Measurements from ENCODE around the gene CAND2. TPM values are rescaled to one million over a fixed set of nuclear protein-coding genes. Genes with fewer than 3 reads are reported as not detected.
A peak's percentile ranks its signal among the peaks of the same experiment; 100 is the strongest.

Gene CAND2
- total RNA-seq, 1 donor from 2014 or later: 56.7 TPM

DNA sequence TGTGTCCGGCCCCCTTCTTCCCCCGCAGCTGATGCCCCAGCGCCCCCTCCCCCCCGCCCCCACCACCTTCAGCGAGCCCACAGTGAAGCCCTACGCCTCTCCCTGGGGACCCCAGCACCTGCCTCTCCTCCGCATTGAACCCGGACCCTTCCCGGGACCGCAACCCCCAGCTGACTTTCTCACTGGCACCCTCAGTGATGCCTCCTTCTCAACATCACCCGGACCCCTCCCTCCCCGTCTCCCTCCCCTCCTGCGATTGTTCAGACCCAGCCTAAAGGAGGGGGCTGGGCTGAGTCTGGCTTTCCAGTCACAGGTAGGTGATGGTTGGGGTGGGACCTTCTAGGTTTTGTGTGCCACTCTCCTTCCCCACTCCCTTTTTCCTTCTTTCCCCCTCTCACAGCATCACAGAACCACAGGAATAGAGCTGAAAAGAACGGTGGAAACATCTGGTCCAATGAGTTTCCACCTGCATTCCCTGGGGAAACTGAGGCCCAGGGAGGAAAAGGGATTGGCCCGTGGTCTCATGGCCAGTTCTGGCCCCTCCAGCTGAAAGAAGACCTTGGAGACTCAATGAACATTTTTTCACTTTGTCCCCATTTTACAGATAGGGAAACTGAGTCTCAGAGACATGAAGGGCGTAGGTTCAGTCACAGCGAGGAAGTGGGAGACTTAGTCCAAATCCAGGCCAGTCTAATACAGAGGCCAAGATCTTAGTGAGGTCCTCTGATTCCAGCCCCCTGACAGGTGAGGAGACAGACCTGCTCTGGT is 828 bp downstream of the CAND2 start:
- no peak for ATAC-seq
- DNase-seq (ENCODE audit: missing footprints): no peak
- intact Hi-C loops (cut with DNase I): loop anchor here (5.0 kb wide), 1 partner anchor 240 kb away; the partner anchor contains the start of gene MKRN2

DNA sequence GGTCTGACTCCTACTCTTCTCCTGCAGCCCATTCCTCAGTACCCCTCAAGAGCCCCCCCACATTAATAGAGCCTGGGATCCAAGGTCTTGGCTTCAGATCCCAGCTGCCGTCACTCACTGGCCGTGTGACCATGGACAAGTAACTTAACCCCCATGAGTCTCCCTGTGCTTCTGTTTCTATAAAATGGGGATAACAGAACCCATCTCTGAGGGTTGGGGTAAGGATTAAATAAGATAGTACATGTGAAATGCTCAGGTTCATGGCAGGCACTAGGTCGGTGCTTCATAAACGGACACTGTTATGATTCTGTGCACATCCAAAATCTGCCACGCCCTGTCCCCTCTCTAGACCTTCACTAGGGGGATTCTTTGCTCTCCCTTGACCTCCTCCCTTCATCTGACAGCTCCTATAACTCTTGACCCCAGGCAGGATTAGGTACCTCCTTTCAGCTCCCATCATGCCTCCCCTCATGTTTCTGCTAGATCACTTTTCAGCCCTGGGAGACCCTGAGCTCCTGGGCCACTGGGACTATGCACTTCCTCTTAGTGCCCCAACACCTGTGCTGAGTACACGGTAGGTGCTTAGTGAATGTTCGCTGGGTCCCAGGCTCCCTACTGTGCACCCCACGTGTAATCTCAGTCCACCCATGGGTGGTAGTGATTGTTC is 1.5 kb downstream of the CAND2 start:
- ATAC-seq: no peak
- DNase-seq (ENCODE audit: missing footprints): no peak
- intact Hi-C loops (cut with DNase I): loop anchor here (5.0 kb wide), 1 partner anchor 241 kb away; the partner anchor contains the start of gene MKRN2

GRCh38 chr3:12798559-12799179 is 2.2 kb downstream of the CAND2 start:
- intact Hi-C loops (cut with DNase I): loop anchor here (5.0 kb wide), 1 partner anchor 241 kb away; the partner anchor contains the start of gene MKRN2
- ATAC-seq: peak; percentile 69
- no peak for DNase-seq (ENCODE audit: missing footprints)

DNA sequence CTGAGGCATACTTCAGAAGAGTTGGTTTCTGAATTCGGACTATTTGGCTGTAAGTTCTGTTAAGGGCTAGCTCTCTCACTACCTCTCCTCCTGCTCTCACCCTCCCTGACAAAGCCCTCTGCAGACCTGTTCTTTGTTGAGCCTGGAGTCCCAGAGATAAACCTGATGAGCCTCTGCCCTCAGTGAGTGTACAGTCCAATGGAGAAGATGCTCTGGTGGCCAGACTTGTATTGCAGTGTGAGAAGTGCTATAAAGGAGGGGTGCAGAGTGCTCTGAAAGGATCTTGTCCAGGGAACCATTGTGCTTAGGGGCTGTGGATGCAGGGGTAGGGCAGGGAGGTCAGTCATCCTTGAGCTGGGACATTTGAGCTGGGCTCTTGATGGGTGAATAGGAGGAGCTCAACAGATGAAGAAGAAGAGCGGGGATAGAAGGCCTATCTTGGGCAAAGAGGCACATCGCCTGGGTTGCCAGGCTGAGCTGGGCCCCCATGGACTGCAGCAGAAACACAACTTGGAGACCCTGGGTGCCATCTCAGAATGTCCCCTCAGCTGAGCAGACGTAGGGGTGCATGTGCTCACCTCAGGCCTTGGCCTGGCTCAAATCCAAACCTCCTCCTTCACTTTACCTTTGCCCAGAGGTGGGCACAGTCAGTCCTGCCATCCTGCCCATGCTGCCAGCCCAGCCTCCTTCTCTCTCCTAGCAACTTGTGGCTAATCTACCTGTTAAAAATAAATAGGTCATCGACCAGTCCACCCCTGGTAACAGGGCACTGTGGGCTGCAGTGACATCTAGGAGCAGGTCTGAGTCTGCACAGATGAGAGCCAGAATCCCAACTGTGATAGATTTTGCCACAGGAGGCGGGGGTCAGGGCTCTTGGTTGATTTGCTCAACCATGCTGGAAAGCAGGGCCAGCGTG is 3.3 kb downstream of the CAND2 start:
- no peak for DNase-seq (ENCODE audit: missing footprints)
- intact Hi-C loops (cut with DNase I): loop anchor here (5.0 kb wide), 1 partner anchor 242 kb away; the partner anchor contains the start of gene MKRN2
- ATAC-seq: no peak

- DNase-seq (ENCODE audit: missing footprints): no peak
- intact Hi-C loops (cut with DNase I): no loop called here
- no peak for ATAC-seq
These were observed 6.9 kb downstream of the CAND2 start for GRCh38 chr3:12803371-12803770.

- intact Hi-C loops (cut with DNase I): loop anchor here (5.0 kb wide), 1 partner anchor 100 kb away; no protein-coding TSS in a partner anchor
- DNase-seq (ENCODE audit: missing footprints) (no peak), ATAC-seq (no peak)
These were observed 10.6 kb downstream of the CAND2 start for GRCh38 chr3:12807066-12807465.

GRCh38 chr3:12807601-12808359 is 11.3 kb downstream of the CAND2 start:
- intact Hi-C loops (cut with DNase I): loop anchor here (5.0 kb wide), 1 partner anchor 100 kb away; no protein-coding TSS in a partner anchor
- no peak for ATAC-seq
- no peak for DNase-seq (ENCODE audit: missing footprints)

- intact Hi-C loops (cut with DNase I): loop anchor here (5.0 kb wide), 1 partner anchor 101 kb away; no protein-coding TSS in a partner anchor
- ATAC-seq (no peak), DNase-seq (ENCODE audit: missing footprints) (no peak)
These were observed 12.1 kb downstream of the CAND2 start for GRCh38 chr3:12808587-12808986.

- ATAC-seq (no peak), DNase-seq (ENCODE audit: missing footprints) (no peak)
- intact Hi-C loops (cut with DNase I): loop anchor here (5.0 kb wide), 1 partner anchor 102 kb away; no protein-coding TSS in a partner anchor
These were observed 12.5 kb downstream of the CAND2 start for GRCh38 chr3:12809001-12809400.

- DNase-seq (ENCODE audit: missing footprints): no peak
- ATAC-seq: no peak
- intact Hi-C loops (cut with DNase I): loop anchor here (5.0 kb wide), 1 partner anchor 102 kb away; no protein-coding TSS in a partner anchor
These were observed 13.0 kb downstream of the CAND2 start for GRCh38 chr3:12809435-12809834.

- intact Hi-C loops (cut with DNase I): no loop called here
- ATAC-seq (peak; percentile 99), DNase-seq (ENCODE audit: missing footprints) (peak; percentile 98)
These were observed 13.7 kb downstream of the CAND2 start for GRCh38 chr3:12810013-12810780.

DNA sequence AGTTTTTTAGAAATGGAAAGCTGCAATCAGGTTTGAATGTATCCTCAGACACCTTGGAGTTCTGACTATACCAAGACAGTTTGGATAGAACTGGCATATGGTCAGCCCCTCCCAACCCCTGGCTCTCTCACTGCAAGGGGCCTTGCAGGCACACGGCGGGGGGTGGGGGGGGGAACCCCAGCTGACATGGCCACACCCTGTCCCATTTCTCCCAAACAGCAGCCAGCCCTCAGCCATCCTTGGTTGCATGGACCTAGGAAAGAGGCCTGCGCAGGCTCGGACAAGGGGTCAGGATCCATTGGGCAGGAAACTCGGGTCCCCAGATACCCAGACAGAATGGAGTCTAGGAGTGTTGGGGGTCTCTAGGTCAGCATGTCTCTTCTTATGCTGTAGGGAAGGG is 14.5 kb downstream of the CAND2 start:
- intact Hi-C loops (cut with DNase I): no loop called here
- ATAC-seq (no peak), DNase-seq (ENCODE audit: missing footprints) (no peak)

- no peak for ATAC-seq
- intact Hi-C loops (cut with DNase I): no loop called here
- DNase-seq (ENCODE audit: missing footprints): no peak
These were observed 16.3 kb downstream of the CAND2 start for GRCh38 chr3:12812812-12813211.

GRCh38 chr3:12813967-12814366 is 17.5 kb downstream of the CAND2 start:
- ATAC-seq (no peak), DNase-seq (ENCODE audit: missing footprints) (no peak)
- intact Hi-C loops (cut with DNase I): no loop called here

DNA sequence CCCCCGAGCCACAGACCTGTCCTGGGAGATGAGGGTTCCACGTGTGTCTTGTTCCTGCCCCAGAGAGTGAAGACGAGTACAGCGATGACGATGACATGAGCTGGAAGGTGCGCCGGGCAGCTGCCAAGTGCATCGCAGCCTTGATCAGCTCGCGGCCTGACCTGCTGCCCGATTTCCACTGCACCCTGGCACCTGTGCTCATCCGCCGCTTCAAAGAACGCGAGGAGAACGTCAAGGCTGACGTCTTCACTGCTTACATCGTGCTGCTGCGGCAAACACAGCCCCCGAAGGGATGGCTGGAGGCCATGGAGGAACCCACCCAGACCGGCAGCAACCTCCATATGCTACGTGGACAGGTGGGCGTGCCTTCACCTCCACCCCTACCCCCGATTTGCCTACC is 18.6 kb downstream of the CAND2 start:
- DNase-seq (ENCODE audit: missing footprints) (no peak), ATAC-seq (no peak)
- intact Hi-C loops (cut with DNase I): no loop called here

DNA sequence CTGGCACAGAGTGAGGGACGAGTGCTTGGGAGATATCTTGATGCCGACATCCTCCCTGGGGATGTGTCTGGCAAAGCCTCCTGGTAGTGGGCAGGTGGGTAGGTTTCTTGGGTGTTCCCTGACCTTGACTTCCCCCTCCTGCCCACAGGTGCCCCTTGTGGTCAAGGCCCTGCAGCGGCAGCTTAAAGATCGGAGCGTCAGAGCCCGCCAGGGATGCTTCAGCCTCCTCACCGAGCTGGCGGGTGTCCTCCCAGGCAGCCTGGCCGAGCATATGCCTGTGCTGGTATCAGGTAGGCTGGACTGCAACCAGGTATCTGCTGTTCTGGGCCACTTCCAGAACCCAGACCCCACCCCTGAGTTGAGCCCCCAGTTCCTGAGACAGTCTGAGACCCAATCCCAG is 19.2 kb downstream of the CAND2 start:
- DNase-seq (ENCODE audit: missing footprints) (no peak), ATAC-seq (no peak)
- intact Hi-C loops (cut with DNase I): no loop called here
